Stimulated activated CD4-positive, alpha-beta T cell treated with anti-CD3 and anti-CD28 coated beads, Interleukin-1b, Interleukin-23, amount 100 ng/mL, for 24 hours (primary cell): Measurements from ENCODE around the gene FAM161A.

Experiments
- DNase-seq, 4 experiments: peaks; one replicate each; pipeline ENCODE4 v3.0.0-alpha.2; 2020; ENCODE audit warnings: low read depth in 4 of 4, low spot score in 1 of 4

The FAM161A gene

GRCh38 chr2:61787941-61788563 lies 65.8 kb downstream of the FAM161A start:
- DNase-seq = no peak

- DNase-seq = no peak
Observed at GRCh38 chr2:61786876-61787275, 67.0 kb downstream of the FAM161A start.

DNA sequence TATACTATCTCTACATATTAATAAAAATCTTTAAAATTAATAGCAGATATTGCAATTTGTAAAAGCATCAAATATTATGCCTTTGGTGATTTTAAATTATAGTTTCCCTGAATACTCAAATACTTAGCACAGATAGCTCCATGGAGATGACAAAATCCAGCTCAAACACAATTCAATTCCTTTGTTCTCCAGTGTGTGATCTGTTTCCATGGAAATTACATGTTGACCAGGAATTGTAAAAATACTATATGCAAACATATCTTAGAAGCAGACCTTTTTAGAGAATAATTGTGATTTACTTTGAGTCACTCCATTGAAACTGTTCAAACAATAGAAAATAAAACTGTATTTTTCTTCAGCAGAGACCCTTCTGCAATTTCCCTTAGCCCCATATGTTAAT lies 68.3 kb downstream of the FAM161A start:
- DNase-seq = no peak

DNA sequence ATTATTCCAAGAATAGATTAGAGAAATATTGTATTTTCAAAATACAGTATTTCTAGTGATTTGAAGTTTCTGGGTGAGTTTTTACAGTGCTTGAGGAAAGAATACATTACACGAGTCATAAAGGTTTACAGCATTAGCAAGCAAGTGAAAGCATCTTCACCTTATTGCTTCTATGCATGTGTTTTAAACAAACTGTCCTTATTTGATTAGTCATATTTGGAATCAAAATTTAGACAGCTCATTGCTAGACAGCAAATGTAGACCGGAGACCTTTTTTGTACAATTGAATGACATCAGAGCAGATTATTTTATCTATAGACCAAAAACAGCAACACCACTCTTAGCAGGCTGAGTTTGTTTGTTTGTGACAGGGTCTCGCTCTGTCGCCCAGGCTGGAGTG lies 69.2 kb downstream of the FAM161A start:
- no peak for DNase-seq

DNA sequence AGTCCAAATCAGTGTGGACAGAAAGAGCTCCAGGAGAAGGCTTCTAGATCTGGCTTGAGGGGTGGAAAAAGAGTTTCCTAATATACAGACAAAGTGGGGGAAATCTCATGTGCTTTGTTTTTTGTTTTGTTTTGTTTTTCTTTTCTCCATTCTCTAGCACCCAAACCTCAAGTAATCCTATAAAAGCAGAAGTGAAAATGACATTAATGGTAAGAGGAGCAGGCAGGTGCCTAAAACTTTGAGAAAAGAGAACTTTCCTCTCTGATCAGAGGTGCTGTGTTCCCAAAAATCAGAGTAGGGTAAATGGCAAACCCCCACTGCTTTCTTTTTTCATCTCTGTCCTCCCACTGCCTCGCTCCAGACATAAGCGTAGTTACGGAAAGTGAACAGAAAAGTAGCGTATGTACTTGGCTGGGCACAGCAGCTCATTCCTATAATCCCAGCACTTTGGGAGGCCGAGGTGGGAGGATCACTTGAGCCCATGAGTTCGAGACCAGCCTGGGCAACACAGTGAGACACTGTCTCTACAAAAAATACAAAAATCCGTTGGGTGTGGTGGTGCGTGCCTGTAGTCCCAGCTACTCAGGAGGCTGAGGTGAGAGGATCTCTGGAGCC lies 77.8 kb downstream of the FAM161A start:
- DNase-seq = no peak
